HG02588 (cell line): ENCODE measurements around the gene MTMR12.
"Not testable (repeated sequence)": the region's sequence is repeated elsewhere in the genome, so short reads cannot be mapped to it uniquely, and the experiment has no call there.

Experiments used
- ATAC-seq: cut with Tn5 transposase; IDR thresholded peaks from one replicate; pipeline ENCODE4 v1.9.1; 2021; ENCODE audit warnings: mild to moderate bottlenecking, moderate library complexity; ENCODE audit not compliant: unreplicated experiment

The MTMR12 gene

DNA sequence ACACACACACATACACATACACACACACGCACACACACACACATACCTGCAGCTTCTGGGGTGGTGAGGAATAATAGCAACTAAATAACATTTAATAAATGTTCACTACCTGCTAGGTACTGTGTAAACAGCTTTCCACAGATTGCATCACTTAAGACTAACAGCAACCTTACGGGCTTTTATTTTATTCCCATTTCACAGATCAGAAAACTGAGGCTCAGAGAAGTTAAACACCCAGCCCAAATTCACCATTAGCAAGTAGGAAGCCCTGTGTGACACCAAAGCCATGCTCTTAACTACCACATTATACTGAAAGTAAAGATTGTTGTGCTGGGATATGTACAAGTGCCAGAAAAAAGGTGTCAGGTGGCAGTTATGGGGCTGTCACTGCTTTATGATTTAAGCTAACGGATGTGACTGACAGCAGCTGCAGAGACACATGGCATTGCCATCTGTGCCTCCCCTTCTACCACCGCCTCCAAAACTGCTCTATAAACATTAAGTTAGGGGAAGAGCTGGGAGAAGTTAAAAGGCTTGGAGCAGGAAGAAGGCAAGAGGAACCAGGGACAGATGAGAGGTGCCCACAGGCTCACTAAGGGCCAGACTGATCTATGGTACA, 13.6 kb downstream of the MTMR12 start:
- no peak for ATAC-seq

DNA sequence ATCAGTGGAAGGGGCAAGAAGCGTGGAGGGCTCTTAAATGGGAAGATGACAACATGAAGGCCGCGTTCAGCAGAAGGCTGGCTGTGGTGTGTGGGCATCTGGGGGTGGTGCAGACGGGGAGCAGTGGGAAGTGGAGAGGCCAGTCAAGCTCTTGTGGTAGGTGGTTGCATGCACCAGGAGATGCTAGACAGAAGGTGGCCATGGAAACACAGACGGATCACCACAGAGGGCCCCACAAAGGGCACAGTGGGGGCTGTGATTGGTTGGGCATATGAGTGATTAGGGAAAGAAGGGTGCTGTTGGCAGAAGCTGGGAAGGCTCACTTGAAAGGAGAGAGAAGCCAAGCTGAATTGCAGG, 14.7 kb downstream of the MTMR12 start:
- ATAC-seq = peak; percentile 71

DNA sequence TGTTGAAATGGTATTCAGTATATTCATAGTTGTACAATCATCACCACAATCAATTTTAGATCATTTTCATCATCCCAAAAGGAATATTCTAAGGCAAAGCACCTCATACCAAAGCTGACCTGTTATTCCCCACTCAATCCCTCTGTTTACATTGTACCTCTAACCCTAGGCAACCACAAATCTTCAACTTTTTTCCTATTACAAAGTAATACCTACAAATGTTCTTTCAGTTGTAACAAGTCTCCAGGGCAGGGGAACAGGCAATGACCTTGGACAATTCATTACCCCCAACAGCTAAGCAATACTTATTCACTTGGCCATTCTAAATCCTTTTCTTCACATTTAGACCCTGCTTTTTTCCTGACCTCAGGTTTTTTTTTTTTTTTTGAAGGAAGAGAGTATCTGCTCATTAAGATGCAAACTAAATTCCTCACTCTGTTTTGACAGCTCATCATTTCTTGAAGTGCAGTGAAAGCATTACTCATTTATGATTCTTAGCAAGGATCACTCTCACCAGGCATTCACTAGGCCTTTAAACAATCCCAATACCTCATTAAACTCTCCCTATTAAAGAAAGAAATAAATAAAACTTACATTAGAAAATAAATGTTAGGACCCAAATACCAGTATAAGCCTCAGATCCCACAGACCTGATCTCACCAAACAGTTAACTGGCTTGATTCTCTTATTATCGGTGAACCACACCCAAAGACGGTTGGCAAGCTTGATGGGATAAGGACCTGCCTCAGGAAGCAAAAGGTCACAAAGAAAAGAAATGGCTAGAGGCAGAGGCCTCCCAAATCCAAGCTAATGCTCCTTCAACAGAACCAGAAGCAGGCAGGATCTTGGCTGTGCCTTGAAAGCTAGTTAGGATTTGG, 15.3 kb downstream of the MTMR12 start:
- ATAC-seq = no peak

DNA sequence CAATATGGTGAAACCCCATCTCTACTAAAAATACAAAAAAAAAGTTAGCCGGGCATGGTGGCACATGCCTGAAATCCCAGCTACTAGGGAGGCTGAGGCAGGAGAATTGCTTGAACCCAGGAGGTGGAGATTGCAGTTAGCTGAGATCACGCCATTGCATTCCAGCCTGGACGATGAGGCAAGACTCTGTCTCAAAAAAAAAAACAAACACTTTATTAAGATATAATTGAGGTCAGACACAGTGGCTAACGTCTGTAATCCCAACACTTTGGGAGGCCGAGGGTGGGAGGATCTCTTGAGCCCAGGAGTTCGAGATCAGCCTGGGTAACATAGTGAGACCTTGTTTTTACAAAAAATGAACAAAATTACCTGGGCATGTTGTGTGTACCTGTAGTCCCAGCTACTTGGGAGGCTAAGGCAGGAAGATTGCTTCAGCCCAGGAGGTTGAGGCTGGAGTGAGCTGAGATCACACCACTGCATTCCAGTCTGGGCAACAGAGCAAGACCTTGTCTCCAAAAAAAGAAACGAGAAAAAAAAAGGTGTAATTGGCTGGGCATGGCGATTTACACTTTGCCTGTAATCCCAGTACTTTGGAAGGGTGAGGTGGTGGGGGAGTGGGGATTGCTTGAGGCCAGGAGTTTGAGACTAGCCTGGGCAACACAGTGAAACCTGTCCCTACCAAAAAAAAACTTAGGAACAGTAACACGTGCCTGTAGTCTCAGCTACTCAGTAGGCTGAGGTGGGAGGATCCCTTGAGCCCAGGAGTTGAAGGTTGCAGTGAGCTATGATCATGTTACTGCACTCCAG, 16.6 kb downstream of the MTMR12 start:
- not testable (repeated sequence) for ATAC-seq

DNA sequence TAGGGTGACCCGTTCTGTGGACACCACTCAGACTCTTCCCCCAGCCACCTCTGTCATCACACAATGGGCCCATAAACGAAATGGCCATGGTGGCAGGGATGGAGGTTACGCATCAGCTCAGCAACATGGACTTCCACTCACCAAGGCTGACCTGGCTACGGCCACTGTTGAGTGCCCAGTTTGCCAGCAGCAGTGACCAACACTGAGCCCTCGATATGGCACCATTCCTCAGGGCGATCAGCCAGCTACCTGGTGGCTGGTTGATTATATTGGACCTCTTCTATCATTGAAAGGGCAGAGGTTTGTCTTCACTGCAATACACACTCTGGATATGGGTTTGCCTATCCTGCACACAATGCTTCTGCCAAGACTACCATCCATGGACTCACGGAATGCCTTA, 21.1 kb downstream of the MTMR12 start:
- no peak for ATAC-seq

DNA sequence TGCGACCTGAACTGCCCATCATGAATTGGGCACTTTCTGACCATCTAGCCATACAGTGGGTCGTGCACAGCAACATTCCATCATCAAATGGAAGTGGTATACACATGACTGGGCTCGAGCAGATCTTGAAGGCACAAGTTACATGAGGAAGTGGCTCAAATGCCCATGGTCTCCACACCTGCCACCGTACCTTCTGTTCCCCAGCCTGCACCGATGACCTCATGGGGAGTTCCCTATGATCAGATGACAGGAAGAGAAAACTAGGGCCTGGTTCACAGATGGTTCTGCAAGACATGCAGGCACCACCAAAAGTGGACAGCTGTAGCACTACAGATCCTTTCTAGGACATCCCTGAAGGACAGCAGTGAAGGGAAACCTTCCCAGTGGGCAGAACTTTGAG, 21.8 kb downstream of the MTMR12 start:
- ATAC-seq = peak; percentile 60

DNA sequence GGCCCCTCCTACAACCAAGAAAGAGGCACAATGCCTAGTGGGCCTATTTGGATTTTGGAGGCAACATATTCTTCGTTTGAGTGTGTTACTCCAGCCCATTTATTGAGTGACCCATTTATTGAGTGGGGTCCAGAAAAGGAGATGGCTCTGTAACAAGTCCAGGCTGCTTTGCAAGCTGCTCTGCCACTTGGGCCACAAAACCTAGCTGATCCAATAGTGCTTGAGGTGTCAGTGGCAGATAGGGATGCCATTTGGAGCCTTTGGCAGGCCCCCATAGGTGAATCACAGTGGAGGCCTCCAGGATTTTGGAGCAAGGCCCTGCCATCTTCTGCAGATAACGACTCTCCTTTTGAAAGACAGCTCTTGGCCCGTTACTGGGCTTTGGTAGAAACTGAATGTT, 22.2 kb downstream of the MTMR12 start:
- not testable (repeated sequence) for ATAC-seq

DNA sequence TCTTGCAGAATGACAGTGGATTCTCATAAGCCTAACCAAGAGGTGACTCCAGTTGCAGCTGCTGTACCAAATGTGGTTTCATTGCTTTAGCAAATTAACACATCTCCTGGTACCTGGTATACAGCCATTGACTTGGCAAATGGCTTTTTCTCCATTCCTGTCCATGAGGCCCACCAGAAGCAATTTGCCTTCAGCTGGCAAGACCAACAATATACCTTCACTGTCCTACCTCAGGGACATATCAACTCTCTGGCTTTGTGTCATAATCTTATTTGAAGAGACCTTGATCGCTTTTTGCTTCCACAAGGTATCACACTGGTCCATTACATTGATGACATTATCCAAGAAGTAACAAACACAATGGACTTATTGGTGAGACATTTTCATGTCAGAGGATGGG, 22.8 kb downstream of the MTMR12 start:
- not testable (repeated sequence) for ATAC-seq

DNA sequence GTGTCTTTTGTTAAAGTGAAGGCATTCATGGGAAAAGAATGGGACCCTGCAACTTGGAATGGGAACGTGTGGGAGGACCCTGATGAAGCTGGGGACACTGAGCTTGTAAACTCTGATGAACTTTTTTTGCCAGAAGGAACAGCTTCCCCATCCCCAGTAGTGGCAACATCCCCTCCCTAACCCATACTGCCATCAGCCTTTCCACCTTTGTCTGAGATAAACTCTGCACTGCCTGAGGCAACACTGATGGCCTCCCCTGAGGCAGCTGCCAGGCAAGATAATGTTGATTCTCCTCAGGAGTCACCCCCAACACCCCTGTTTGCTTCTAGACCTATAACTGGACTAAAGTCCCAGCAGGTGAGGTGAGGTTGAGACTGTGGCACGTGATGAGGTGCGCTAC, 24.6 kb downstream of the MTMR12 start:
- ATAC-seq = not testable (repeated sequence)

DNA sequence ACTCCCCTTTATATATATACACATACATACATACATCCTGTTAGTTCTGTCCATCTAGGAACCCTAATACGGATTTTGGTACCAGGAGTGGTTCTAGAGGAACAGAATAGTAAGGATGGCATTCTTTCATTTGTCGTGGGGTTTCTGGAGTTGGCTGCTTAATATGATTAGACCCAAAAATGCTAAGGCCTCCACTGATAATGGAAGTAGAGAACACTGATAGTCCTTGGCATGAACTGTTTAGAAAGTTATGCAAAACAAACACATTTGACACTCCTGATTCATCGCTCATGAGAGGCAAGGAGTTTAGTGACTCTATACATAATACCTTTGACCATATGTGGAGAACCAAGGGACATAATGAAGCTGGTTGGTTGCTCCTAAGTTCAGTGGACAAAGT, 25.2 kb downstream of the MTMR12 start:
- not testable (repeated sequence) for ATAC-seq

DNA sequence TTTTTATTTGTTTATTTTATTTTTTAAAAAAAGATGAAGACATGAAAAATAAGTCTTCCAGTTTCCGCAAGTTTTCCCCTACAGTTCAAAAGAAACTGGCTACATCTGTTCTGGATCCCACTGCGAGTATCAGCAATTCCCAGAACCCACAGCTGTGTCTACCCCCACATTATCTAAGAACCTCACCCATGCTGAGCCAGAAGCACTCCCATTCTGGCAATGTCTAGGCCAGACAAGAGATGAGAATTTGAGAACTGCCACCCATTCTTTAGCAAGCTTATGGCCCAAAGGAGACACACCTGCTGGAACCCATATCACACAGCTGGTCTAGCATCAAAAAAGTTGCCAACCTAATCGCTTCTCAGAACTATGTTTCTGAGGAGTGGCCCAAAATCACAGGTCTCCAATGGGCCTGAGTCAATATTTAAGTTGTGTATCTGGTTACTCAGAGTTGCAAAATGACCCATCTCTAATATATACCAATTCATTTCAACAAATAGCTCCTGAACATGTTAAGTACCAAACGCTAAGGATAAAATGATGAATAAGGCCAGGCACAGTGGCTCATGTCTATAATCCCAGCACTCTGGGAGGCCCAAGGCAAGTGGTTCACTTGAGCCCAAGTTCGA, 27.1 kb downstream of the MTMR12 start:
- no peak for ATAC-seq

DNA sequence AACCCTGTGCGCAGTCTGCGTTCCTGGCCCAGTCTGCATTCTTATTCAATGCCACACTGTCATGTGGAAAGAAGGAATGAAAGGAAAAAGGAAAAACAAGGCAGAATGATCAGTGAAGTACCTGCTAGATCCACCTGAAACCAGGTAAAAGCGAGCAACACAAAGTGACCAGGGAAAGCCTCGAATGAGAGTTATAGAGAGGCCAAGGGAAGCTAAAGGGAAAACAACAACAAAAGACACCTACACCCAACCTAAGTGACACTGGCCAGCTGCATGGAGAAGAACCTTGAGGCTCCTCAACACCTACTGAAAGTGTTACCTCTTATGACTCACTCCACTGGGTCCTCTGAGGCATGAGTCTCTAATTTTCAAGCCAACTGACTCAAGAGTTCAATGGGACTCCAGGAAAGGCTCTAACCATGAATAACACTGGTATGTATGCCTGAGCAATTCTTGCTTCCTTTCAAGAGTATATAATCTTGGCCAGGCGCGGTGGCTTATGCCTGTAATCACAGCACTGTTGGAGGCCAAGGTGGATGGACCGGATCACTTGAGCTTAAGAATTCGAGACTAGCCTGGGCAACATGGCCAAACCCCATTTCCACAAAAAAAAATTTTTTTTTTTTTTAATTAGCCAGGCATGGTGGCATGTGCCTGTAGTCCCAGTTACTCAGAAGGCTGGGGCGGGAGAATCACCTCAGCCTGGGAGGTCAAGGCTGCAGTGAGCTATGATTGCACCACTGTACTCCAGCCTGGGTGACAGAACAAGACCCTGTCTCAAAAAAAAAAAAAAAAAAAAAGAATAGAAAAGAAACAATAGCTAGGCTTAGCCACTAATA, 29.0 kb downstream of the MTMR12 start:
- ATAC-seq = peak; percentile 56

DNA sequence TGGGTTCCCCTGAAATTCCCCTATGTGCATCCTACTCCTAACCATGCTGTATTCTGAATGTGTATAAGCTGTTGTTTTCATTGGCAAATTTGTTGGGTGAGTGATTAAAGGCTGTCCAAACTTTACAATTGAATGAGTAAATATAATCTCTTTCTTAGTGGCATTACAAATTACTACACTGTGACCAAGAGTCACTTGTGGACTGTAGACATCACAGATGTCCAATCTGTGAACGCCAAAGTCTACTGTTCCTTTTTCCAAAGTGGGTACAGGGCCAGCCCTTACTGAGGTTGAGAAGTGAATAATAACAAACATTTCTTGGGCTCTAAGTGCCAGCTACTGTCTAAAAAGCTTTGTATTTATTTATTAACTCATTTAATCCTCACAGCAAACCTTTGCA, 29.7 kb downstream of the MTMR12 start:
- ATAC-seq = no peak

DNA sequence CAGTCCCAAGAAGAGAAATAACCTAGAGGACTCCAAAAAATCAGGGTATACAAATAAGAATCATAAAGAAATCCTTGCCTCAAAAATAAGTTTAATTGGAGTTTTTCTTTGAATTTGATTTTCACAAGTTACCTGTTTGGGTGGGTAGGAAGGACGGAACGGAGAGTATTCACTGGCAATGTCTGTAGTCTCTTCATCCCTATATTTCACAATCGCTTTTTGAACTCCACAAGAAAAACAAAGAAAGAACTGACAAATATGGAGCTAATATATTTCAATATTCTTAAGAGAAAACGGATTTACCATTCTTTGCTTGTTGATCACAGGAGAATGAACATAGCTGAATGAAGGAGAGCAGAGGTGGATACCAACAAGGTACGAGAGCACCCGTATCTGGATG, 30.1 kb downstream of the MTMR12 start:
- no peak for ATAC-seq

DNA sequence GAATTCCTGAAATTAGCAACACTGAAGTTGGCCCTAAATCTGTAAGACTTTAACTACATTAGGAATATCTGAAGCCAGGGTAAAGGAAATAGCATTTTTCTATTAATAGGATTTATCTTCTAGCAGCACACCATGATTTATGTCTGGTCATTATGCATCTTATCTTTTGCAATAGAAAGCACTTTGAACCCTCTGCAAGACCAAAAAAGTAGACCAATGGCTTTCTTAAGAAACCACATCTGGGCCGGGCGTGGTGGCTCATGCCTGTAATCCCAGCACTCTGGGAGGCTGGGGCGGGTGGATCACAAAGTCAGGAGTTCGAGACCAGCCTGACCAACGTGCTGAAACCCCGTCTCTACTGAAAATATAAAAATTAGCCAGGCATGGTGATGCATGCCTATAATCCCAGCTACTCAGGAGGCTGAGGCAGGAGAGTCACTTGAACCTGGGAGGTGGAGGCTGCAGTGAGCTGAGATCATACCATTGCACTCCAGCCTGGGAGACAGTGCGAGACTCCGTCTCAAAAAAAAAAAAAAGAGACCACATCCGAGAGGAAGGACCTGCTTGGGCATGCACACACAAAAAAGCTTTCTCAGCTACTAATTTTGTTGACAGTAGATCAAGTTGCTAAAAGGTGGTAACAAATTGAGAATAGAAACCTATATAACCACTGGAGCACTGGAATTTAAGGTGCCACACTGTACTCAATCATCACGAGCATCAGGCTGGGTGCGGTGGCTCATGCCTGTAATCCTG, 31.2 kb downstream of the MTMR12 start:
- ATAC-seq = not testable (repeated sequence)

DNA sequence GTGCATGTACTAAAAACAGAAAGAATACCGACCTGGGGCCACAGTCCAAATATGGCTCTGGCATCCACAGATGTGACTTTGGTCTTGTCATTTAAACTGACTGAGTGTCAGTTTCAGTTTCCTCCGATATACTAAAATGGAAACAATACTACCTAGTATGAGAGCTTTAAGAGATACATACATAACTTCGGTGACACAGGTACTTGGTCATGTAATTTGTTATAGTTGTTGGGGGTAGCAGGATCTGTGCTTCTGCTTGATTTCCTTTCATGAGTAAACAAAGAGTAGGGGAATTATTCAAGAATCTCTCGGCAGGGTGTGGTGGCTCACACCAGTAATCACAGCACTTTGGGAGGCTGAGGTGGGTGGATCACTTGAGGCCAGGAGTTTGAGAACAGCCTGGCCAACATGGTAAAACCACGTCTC, 32.1 kb downstream of the MTMR12 start:
- peak; percentile 78 for ATAC-seq

DNA sequence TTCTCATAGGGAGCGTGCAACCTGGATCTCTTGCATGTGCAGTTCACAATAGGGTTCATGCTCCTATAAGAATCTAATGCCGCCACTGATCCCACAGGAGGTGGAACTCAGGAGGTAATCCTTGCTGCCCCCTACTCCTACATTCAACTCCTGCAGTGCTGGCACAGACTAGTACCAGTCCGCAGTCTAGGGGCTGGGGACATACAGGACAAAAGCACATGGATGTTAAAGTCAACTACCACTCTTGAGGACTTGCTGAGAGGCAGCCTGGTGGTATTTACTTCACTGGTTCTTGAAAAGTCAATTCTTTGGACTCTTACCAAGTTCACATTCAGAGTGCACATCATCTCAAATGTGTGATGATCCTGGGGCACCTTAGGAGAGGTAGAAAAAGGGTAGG, 33.0 kb downstream of the MTMR12 start:
- no peak for ATAC-seq

DNA sequence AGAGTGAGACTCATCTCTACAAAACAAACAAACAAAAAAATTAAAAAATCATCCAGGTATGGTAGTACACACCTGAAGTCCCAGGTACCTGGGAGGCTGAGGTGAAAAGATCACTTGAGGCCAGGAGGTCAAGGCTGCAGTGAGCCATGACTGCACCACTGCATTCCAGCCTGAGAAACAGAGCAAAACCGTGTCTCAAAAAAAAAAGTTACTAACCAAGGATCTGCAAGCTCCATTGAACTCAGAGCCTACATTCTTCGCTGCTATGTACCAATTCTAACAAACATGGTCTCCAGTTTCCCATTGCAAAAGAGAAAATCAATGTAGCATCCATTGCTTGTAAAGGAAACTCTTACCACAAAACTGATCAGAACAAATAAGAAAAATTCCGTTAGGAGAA, 33.5 kb downstream of the MTMR12 start:
- no peak for ATAC-seq

DNA sequence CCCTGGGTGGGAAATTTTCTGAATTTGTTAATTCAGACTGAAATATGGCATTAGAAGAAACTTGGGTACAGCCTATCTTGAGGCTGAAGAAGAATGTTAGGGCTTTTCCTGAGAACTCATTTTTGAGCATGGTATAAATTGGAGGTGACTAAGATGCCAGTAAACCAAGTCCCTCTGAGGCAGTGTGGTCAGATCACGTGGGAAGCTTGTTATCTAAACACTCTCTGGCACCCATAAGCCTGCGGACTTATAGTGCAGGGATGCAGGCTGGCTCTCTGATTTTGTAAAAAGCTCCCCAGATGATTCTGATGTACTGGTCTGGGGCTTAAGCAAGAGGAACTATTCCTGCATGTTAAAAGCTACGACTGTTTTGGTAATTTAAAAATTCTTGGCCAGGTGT, 34.3 kb downstream of the MTMR12 start:
- ATAC-seq = no peak

DNA sequence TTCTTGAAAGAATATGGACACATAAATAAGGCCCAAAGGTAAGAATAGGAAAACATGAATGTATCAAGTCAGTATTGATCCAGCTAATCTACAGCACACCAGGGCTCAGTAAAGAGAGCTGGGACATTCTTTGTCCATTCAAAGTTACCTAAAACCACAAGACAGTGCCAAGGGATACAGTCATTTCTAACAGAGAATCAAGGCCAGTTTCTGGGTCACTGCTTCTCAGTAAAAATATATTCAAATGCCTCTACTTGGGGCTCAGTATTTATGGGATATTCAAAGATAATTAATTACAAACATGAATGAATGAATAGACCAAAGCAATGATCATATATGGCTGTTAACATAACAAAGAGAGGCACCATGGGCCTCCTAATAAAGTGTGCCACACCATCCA, 34.9 kb downstream of the MTMR12 start:
- ATAC-seq = no peak
